GM21360 (cell line): ENCODE measurements around the gene NPB.

Source experiments
- ATAC-seq: cut with Tn5 transposase; IDR thresholded peaks from one replicate; pipeline ENCODE4 v1.9.1; 2021; ENCODE audit warnings: mild to moderate bottlenecking, moderate library complexity; ENCODE audit not compliant: unreplicated experiment

NPB gene

GRCh38 chr17:81911277-81911961 is 9.4 kb downstream of the NPB start, which contains the start of gene PCYT2:
PCYT2 (minus strand) TSS chr17:81911399; CDS start chr17:81911355, 44 bp downstream.
- ATAC-seq, result peak; percentile 69

GRCh38 chr17:81911969-81912368 is 9.9 kb downstream of the NPB start:
- no peak for ATAC-seq

GRCh38 chr17:81912441-81913309 is 10.6 kb downstream of the NPB start:
- ATAC-seq, result no peak

- ATAC-seq, result no peak
Observed at GRCh38 chr17:81913394-81914102, 11.5 kb downstream of the NPB start.

GRCh38 chr17:81914103-81914850 is 12.2 kb downstream of the NPB start:
- no peak for ATAC-seq

- ATAC-seq, result no peak
Observed at GRCh38 chr17:81915331-81915730, 13.3 kb downstream of the NPB start.

GRCh38 chr17:81916234-81917001 is 14.4 kb downstream of the NPB start:
- no peak for ATAC-seq

GRCh38 chr17:81917565-81918332 is 15.7 kb downstream of the NPB start, which contains the start of gene SIRT7:
SIRT7 (minus strand) TSS chr17:81918176; CDS start chr17:81918131, 45 bp downstream.
- peak; percentile 50 for ATAC-seq

GRCh38 chr17:81918333-81918669 is 16.3 kb downstream of the NPB start:
- ATAC-seq, result peak; percentile 23

- ATAC-seq, result no peak
Observed at GRCh38 chr17:81918832-81919545, 17.0 kb downstream of the NPB start.

GRCh38 chr17:81920612-81921536 is 18.8 kb downstream of the NPB start:
- ATAC-seq, result no peak

GRCh38 chr17:81921537-81921862 is 19.5 kb downstream of the NPB start:
- ATAC-seq, result no peak

- no peak for ATAC-seq
Observed at GRCh38 chr17:81921996-81922565, 20.0 kb downstream of the NPB start.

- no peak for ATAC-seq
Observed at GRCh38 chr17:81922566-81923301, 20.7 kb downstream of the NPB start.

- no peak for ATAC-seq
Observed at GRCh38 chr17:81923302-81924260, 21.5 kb downstream of the NPB start.
